ENCODE measurements around the gene LYRM9.
A peak's percentile ranks its signal among the peaks of the same experiment; 100 is the strongest.

The LYRM9 gene

DNA sequence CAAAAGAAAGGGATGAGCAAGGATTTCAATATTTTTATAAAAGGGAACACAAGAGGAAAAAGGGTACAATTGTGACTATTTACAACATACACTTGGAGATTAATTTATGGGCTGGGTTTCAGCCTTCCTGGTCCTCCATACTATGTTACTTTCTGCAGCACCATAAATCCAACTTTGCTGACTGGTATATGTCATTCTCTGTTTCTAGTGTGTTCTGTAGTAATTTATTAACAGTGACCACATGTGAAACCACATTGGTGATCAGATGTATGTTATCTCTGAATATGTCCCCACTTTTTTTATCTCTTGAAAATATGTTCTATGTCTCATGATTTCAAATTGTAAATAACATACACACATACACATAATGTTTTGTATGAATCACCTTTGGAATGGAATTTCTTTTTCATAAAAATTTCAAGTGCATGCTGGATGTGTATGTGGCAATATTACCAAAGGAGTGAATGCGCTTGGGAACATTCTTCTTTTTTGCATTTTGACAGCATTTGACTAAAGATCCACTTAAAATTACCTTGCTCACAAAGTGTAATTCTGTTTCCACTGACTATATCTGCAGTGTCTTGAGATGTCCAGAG, 2.9 kb upstream of the LYRM9 start:
- TF ChIP-seq CTCF (IDR thresholded peaks at IDR 0.05; ENCODE audit: poor library complexity, severe bottlenecking): no peak
- no peaks in the 10 kb centered on the region for H3K9me3 ChIP-seq (ENCODE audit: severe bottlenecking)
- no peak overlapping the region for H3K27ac ChIP-seq (ENCODE audit: poor library complexity, severe bottlenecking)
- H3K4me3 ChIP-seq (ENCODE audit: severe bottlenecking): no peak overlapping the region
- no peaks in the 10 kb centered on the region for H3K27me3 ChIP-seq (ENCODE audit: insufficient read depth, poor library complexity, severe bottlenecking)
- DNase-seq (ENCODE audit: low spot score) (no peak), ATAC-seq (ENCODE audit: low read depth) (no peak)
- peaks cover 4% of the 10 kb centered on the region for H3K4me1 ChIP-seq (ENCODE audit: insufficient read depth, poor library complexity, severe bottlenecking)
- H3K36me3 ChIP-seq (ENCODE audit: low read depth): no peaks in the 10 kb centered on the region

- TF ChIP-seq CTCF (IDR thresholded peaks at IDR 0.05; ENCODE audit: poor library complexity, severe bottlenecking): no peak
- DNase-seq (ENCODE audit: low spot score) (no peak), ATAC-seq (ENCODE audit: low read depth) (no peak)
- H3K27me3 ChIP-seq (ENCODE audit: insufficient read depth, poor library complexity, severe bottlenecking): no peaks in the 10 kb centered on the region
- peaks cover 4% of the 10 kb centered on the region for H3K4me1 ChIP-seq (ENCODE audit: insufficient read depth, poor library complexity, severe bottlenecking)
- H3K4me3 ChIP-seq (ENCODE audit: severe bottlenecking): no peak overlapping the region
- H3K36me3 ChIP-seq (ENCODE audit: low read depth): no peaks in the 10 kb centered on the region
- H3K27ac ChIP-seq (ENCODE audit: poor library complexity, severe bottlenecking): no peak overlapping the region
- H3K9me3 ChIP-seq (ENCODE audit: severe bottlenecking): no peaks in the 10 kb centered on the region
Observed at GRCh38 chr17:27895123-27895895, 2.1 kb upstream of the LYRM9 start.

DNA sequence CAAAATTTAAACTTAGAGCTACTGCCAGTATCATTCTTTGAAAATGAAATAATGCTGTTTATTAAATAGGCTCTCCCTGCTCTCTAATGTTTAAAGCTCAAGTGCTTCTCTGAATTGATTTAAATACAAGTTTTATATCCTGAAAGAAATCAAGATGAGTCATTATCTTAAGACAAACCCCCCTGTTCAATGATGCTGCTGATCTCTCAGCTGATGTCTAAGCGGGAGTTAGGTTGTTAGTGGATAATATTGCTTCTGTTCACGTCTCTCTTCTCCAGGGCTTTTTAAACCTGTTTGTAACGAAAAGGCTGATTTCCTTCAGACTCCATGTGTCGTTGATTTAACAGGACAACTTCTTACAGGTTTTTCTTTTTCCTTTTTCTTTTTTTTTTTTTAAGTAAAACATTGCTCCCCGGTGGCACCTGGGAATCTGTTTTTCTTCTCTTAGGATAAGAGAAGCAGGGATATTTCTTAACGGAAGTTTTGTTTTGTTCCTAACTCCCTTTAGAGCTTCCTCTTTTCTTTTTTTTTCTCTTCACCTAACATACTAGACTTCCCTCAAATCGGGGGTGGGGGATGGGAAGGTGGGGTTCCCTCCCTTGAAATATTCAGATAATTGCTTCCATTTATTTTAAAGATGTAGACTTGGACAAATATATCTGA, 807 bp upstream of the LYRM9 start:
- no peak for TF ChIP-seq CTCF (IDR thresholded peaks at IDR 0.05; ENCODE audit: poor library complexity, severe bottlenecking)
- H3K9me3 ChIP-seq (ENCODE audit: severe bottlenecking): no peaks in the 10 kb centered on the region
- H3K27me3 ChIP-seq (ENCODE audit: insufficient read depth, poor library complexity, severe bottlenecking): no peaks in the 10 kb centered on the region
- no peak overlapping the region for H3K27ac ChIP-seq (ENCODE audit: poor library complexity, severe bottlenecking)
- H3K4me3 ChIP-seq (ENCODE audit: severe bottlenecking): peak overlapping the region; percentile 42
- no peaks in the 10 kb centered on the region for H3K36me3 ChIP-seq (ENCODE audit: low read depth)
- peaks cover 4% of the 10 kb centered on the region for H3K4me1 ChIP-seq (ENCODE audit: insufficient read depth, poor library complexity, severe bottlenecking)
- ATAC-seq (ENCODE audit: low read depth) (no peak), DNase-seq (ENCODE audit: low spot score) (no peak)

- DNase-seq (ENCODE audit: low spot score) (no peak), ATAC-seq (ENCODE audit: low read depth) (no peak)
- Histone ChIP-seq H3K4me3 (ENCODE audit: severe bottlenecking) (peak overlapping the region; percentile 42), H3K36me3 (ENCODE audit: low read depth) (no peaks in the 10 kb centered on the region), H3K27me3 (ENCODE audit: insufficient read depth, poor library complexity, severe bottlenecking) (no peaks in the 10 kb centered on the region), H3K9me3 (ENCODE audit: severe bottlenecking) (no peaks in the 10 kb centered on the region), H3K27ac (ENCODE audit: poor library complexity, severe bottlenecking) (no peak overlapping the region), H3K4me1 (ENCODE audit: insufficient read depth, poor library complexity, severe bottlenecking) (peaks cover 4% of the 10 kb centered on the region)
- TF ChIP-seq CTCF (IDR thresholded peaks at IDR 0.05; ENCODE audit: poor library complexity, severe bottlenecking): no peak
Observed at GRCh38 chr17:27892542-27892865, 661 bp downstream of the LYRM9 start.

Data from RWPE2 (cell line).